Lower leg skin (tissue), 4 donors: Measurements from ENCODE around the gene WASHC3. TPM values are rescaled to one million over a fixed set of nuclear protein-coding genes. Genes with fewer than 3 reads are reported as not detected.

ENCODE experiments used
- DNase-seq, 2 donors: peaks; one replicate each; pipeline ENCODE4 v3.0.0-alpha.2; 2019; ENCODE audit warnings: low spot score in 2 of 2
- H3K4me3 ChIP-seq: fragments of 200-600 bp; sonication (generic); 2 replicates; pipeline ENCODE4 v1.5.1; 2017; ENCODE audit warnings: mild to moderate bottlenecking, low read depth; ENCODE audit not compliant: poor library complexity, severe bottlenecking
- POLR2A ChIP-seq, 2 donors: fragments of 450-650 bp; IDR thresholded peaks; one replicate each; pipeline ENCODE4 v1.6.1; 2016 to 2017; ENCODE audit warnings: antibody characterized with exemption in 2 of 2, mild to moderate bottlenecking in 1 of 2, moderate library complexity in 1 of 2
- WGBS, 2 donors: methylation state at CpG; one replicate each; pipeline ENCODE4 v1.1.5; 2018; 5-methylcytosine and 5-hydroxymethylcytosine counted together
- intact Hi-C: fragments of 100-400 bp; cut with DNase I; formaldehyde crosslinking; loops from one replicate; pipeline ENCODE4 v1.15.0; 2023; ENCODE audit warnings: low total_unique reads
- total RNA-seq, 4 donors: library from RNA; depleted of rRNA; stranded (reverse); fragments of >200 nt; gene quantifications; one replicate each; pipeline ENCODE4 v1.1.0, GENCODE V29; 2016
- TF ChIP-seq, protein P1 (sequence below), 3 donors: fragments of 450-650 bp; IDR thresholded peaks; one replicate each; pipeline ENCODE4 v1.5.1; 2016; ENCODE audit warnings: antibody characterized with exemption in 3 of 3, mild to moderate bottlenecking in 3 of 3, moderate library complexity in 2 of 3

The WASHC3 gene
- total RNA-seq, 4 donors from 2014 or later: 33.5 to 74.7 (median 53.6) TPM

DNA sequence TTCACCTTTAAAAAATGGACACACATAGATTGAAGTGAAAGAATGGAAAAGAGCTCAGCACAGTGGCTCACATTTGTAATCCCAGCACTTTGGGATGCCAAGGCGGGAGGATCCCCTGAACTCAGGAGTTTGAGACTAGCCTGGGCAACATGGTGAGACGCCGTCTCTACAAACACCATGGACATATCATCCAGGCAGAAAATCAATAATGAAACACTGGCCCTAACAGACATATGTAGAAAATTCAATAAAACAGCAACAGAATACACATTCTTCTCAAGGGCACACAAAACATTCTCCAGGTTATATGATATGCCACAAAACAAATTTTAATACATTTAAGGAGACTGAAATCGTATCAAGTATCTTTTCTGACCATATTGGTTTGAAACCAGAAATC is 7.4 kb downstream of the WASHC3 start:
- 96 to 97% methylated on average over 4 of the region's 4 CpGs for WGBS, 2 donors
- DNase-seq: no peak

DNA sequence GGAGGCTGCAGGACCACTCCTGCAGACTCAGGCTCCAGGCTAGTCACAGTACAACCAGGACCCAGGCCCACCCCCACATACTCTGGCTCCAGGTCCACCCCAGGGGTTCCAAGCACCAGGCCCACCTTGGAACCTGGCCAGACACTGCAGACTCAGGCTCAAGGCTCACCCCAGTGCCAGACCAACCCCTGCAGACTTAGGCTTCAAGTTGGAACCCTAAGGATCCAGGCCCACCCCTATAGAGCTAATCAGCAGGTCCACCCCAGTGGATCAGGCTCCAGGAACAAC is 8.8 kb downstream of the WASHC3 start:
- intact Hi-C loops: no loop called here
- no peak for DNase-seq
- no peak overlapping the region for H3K4me3 ChIP-seq
- TF ChIP-seq, protein P1, sequence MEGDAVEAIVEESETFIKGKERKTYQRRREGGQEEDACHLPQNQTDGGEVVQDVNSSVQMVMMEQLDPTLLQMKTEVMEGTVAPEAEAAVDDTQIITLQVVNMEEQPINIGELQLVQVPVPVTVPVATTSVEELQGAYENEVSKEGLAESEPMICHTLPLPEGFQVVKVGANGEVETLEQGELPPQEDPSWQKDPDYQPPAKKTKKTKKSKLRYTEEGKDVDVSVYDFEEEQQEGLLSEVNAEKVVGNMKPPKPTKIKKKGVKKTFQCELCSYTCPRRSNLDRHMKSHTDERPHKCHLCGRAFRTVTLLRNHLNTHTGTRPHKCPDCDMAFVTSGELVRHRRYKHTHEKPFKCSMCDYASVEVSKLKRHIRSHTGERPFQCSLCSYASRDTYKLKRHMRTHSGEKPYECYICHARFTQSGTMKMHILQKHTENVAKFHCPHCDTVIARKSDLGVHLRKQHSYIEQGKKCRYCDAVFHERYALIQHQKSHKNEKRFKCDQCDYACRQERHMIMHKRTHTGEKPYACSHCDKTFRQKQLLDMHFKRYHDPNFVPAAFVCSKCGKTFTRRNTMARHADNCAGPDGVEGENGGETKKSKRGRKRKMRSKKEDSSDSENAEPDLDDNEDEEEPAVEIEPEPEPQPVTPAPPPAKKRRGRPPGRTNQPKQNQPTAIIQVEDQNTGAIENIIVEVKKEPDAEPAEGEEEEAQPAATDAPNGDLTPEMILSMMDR (IDR thresholded peaks at IDR 0.05): no peak
- no peak for TF ChIP-seq POLR2A (IDR thresholded peaks at IDR 0.05)

More for the DNA sequence above, 7.4 kb downstream of the WASHC3 start:
- TF ChIP-seq, protein P1 (IDR thresholded peaks at IDR 0.05): no peak
- TF ChIP-seq POLR2A (IDR thresholded peaks at IDR 0.05): no peak
- intact Hi-C loops: no loop called here
- no peak overlapping the region for H3K4me3 ChIP-seq

DNA sequence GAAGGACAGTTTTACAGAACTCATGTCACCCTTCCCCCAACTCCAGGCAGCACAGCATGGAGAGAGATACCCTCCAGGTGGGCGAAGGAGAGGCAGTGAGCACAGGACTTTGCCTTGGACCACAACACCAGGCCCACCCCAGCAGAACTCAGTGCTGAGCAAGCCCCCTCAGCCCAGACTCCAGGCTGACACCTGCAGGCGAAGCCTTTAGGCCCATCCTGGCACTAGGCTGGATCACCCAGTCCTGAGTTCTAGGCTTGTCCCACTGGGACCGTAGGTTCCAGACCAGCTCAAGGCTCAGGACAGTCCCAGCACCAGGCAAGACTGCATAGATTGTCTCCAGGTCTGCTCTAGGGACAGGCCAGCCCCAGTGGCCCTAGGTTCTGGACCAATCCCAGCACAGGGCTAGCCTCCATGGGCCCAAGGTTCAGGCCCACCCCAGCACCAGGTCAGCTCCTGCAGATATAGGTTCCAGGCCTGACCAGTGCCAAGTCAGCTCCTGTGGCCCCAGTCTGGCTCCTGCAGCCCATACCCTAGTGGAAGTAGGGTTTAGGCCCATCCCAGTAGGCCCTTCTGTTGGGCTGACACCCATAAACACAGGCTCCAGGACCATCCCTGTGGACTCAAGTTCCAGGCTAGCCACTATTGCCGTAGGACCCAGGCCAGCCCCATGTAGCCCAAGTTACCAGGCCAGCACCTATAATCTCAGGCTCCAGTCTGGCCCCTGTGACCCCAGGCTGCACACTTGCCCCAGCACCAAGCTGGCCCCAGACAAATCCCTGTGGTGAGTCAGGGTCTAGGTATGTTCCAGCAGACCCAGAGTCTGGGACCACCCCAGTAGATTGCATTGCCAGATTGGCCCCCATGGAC is 9.4 kb downstream of the WASHC3 start:
- H3K4me3 ChIP-seq: no peak overlapping the region
- intact Hi-C loops: no loop called here
- DNase-seq: no peak
- TF ChIP-seq, protein P1 (IDR thresholded peaks at IDR 0.05): no peak
- no peak for TF ChIP-seq POLR2A (IDR thresholded peaks at IDR 0.05)
- 92 to 98% methylated on average over 2 to 4 of the region's 4 CpGs for WGBS, 2 donors

DNA sequence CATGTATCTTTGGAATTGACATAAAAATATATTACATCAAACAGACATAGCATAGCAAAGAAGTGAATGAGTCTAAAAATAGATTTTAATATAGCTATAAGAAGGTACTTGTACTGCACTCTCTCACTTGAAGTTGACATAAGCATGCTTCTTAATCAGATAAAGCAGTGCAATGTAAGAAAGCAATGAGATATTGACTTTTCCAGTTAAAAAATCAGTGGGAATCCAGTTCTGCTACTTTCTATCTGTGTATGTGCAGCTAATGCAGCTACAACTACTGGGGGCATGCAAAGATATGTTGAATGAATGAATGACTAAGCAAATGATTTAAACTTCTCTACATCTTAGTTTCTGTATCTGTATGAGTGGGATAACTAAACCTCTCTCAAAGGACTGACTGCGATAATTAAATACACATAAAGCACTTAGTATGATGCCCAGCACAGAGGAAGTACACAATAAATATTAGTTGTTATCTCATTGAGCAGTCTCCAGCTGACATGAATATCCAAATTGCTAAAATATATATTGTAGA is 10.3 kb downstream of the WASHC3 start:
- no peak overlapping the region for H3K4me3 ChIP-seq
- TF ChIP-seq POLR2A (IDR thresholded peaks at IDR 0.05): no peak
- TF ChIP-seq, protein P1 (IDR thresholded peaks at IDR 0.05): no peak
- 87 to 90% methylated on average over 1 of the region's 1 CpG for WGBS, 2 donors
- intact Hi-C loops: no loop called here
- no peak for DNase-seq

DNA sequence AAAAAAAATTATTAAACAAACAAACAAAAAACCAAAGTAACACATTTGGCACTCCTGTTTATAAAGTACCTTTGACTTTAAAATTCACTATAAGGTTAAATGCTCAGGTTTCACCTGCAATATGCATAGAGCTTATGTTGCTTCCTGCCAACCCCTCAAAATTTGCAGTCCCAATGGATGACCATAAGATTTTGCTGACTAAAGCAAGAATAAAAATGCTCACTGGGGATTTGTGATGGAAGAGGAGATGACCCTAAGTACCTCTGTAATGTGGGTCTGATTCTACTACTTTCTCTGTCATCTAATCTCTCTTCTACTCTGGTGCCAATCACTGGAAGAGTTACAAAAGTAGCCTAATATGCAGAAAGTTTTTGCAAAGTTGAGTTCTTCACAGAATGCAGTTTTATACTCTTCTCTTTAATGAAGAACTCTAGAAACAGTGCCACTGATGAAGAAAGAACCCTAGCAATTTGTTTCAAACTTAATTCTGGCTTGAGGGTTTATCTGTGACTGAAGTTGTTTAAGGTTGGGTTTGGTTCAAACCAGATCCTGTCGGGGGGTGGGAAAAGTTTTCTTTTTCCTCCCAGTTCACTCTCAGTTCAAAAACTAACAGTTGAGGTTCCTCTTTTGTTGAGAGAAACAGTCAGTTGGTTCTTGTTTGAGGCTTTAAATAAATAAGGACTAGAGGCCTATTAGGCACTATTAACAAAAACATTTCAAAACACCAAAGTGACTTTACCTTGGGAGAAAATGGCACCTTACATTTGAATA is 10.9 kb downstream of the WASHC3 start:
- intact Hi-C loops: no loop called here
- no peak for TF ChIP-seq POLR2A (IDR thresholded peaks at IDR 0.05)
- TF ChIP-seq, protein P1 (IDR thresholded peaks at IDR 0.05): no peak

More for the DNA sequence above, 10.9 kb downstream of the WASHC3 start:
- H3K4me3 ChIP-seq: no peak overlapping the region
- WGBS, 2 donors: 54 to 67% methylated on average over 1 of the region's 1 CpG
- DNase-seq: no peak
